Stimulated activated CD4-positive, alpha-beta T cell treated with anti-CD3 and anti-CD28 coated beads, Interleukin-1b, Interleukin-23, amount 100 ng/mL, for 24 hours (primary cell): ENCODE results near the gene PTCHD4.

Experiments
- DNase-seq, 4 experiments: peaks; one replicate each; pipeline ENCODE4 v3.0.0-alpha.2; 2020; ENCODE audit warnings: low read depth in 4 of 4, low spot score in 1 of 4

PTCHD4 gene

GRCh38 chr6:48099713-48100587, 11.0 kb downstream of the PTCHD4 start:
- DNase-seq: no peak

- no peak for DNase-seq
Measured at GRCh38 chr6:48098923-48099322, 12.1 kb downstream of the PTCHD4 start.

- DNase-seq: no peak
Measured at GRCh38 chr6:48092550-48093217, 18.3 kb downstream of the PTCHD4 start.

- DNase-seq: no peak
Measured at GRCh38 chr6:48090546-48090945, 20.5 kb downstream of the PTCHD4 start.

- no peak for DNase-seq
Measured at GRCh38 chr6:48087448-48087847, 23.5 kb downstream of the PTCHD4 start.

- DNase-seq: no peak
Measured at GRCh38 chr6:48086187-48086586, 24.8 kb downstream of the PTCHD4 start.

- no peak for DNase-seq
Measured at GRCh38 chr6:48085131-48085741, 25.8 kb downstream of the PTCHD4 start.

GRCh38 chr6:48084201-48084600, 26.8 kb downstream of the PTCHD4 start:
- DNase-seq: no peak

- DNase-seq: no peak
Measured at GRCh38 chr6:48080227-48081009, 30.6 kb downstream of the PTCHD4 start.

GRCh38 chr6:48078120-48078519, 32.9 kb downstream of the PTCHD4 start:
- no peak for DNase-seq

- DNase-seq: no peak
Measured at GRCh38 chr6:48075181-48075580, 35.8 kb downstream of the PTCHD4 start.

- DNase-seq: no peak
Measured at GRCh38 chr6:48073976-48074767, 36.8 kb downstream of the PTCHD4 start.

GRCh38 chr6:48071833-48072232, 39.2 kb downstream of the PTCHD4 start:
- DNase-seq: no peak

GRCh38 chr6:48069280-48069679, 41.7 kb downstream of the PTCHD4 start:
- no peak for DNase-seq

GRCh38 chr6:48068278-48069251, 42.4 kb downstream of the PTCHD4 start:
- no peak for DNase-seq

- no peak for DNase-seq
Measured at GRCh38 chr6:48067886-48068277, 43.1 kb downstream of the PTCHD4 start.

- no peak for DNase-seq
Measured at GRCh38 chr6:48067148-48067712, 43.8 kb downstream of the PTCHD4 start.

GRCh38 chr6:48061265-48061990, 49.6 kb downstream of the PTCHD4 start:
- DNase-seq: no peak
